ENCODE measurements around the gene PHACTR3. TPM values are rescaled to one million over a fixed set of nuclear protein-coding genes. Genes with fewer than 3 reads are reported as not detected.

Gene PHACTR3
- total RNA-seq, 1 experiment from 2014 or later: 0.10 TPM

GRCh38 chr20:59572515-59572914 is 31.8 kb upstream of the PHACTR3 start:
- Histone ChIP-seq H3K27ac (ENCODE audit: low read length) (no peak overlapping the region), H3K9me3 (ENCODE audit: control insufficient read depth, insufficient read depth, low read depth, low read length) (no peaks in the 10 kb centered on the region), H3K36me3 (ENCODE audit: control insufficient read depth, insufficient read depth, low read length) (no peaks in the 10 kb centered on the region), H3K27me3 (ENCODE audit: control insufficient read depth, insufficient read depth, low read length) (peaks cover 2% of the 10 kb centered on the region; the same call in 1 of the 2 replicates), H3K4me1 (ENCODE audit: control insufficient read depth, insufficient read depth, low read length) (no peaks in the 10 kb centered on the region), H3K4me3 (ENCODE audit: low read depth in 2 of 2, low read length in 2 of 2) (no peak overlapping the region)
- ChIA-PET CTCF (interaction anchor here (0.7 to 1.3 kb wide), 2 partner anchors 12 to 27 kb away, joined by 3 to 4 read pairs; no protein-coding TSS in a partner anchor), POLR2A (no interaction called here)
- no peak for DNase-seq (ENCODE audit: low read depth, low spot score)
- no peak for ATAC-seq
- BruUV-seq (replicated peaks): no TSS peak
- intact Hi-C loops (cut with micrococcal nuclease; ENCODE audit: unreplicated experiment) (no loop called here), in situ Hi-C loops (cut with HindIII; ENCODE audit: low pct_unique_long_range_greater_than_20kb, low sequenced_read_pairs) (no loop called here)
- TF ChIP-seq REST (IDR thresholded peaks at IDR 0.05; ENCODE audit: insufficient read depth in 1 of 2, low read depth in 2 of 2, low read length in 1 of 2): no peak
- TF ChIP-seq TCF7L2 (IDR thresholded peaks at IDR 0.05; ENCODE audit: low read depth, low read length): no peak
- TF ChIP-seq CTCF (IDR thresholded peaks at IDR 0.05): no peak
- TF ChIP-seq POLR2AphosphoS5 (IDR thresholded peaks at IDR 0.05; ENCODE audit: low read depth, low read length): no peak
- TF ChIP-seq SIN3A (IDR thresholded peaks at IDR 0.05; ENCODE audit: borderline replicate concordance, insufficient read depth, low read depth, low read length): no peak

GRCh38 chr20:59573837-59574236 is 30.5 kb upstream of the PHACTR3 start:
- ATAC-seq (no peak), DNase-seq (ENCODE audit: low read depth, low spot score) (no peak)
- Histone ChIP-seq H3K36me3 (ENCODE audit: control insufficient read depth, insufficient read depth, low read length) (no peaks in the 10 kb centered on the region), H3K27ac (ENCODE audit: low read length) (no peak overlapping the region), H3K9me3 (ENCODE audit: control insufficient read depth, insufficient read depth, low read depth, low read length) (no peaks in the 10 kb centered on the region), H3K4me1 (ENCODE audit: control insufficient read depth, insufficient read depth, low read length) (no peaks in the 10 kb centered on the region), H3K4me3 (ENCODE audit: low read depth in 2 of 2, low read length in 2 of 2) (no peak overlapping the region), H3K27me3 (ENCODE audit: control insufficient read depth, insufficient read depth, low read length) (peaks cover 2% of the 10 kb centered on the region; the same call in 1 of the 2 replicates)
- CTCF ChIA-PET: interaction anchor here (1.3 kb wide), 1 partner anchor 13 kb away, joined by 3 read pairs; no protein-coding TSS in a partner anchor
- no peak for TF ChIP-seq CTCF (IDR thresholded peaks at IDR 0.05)
- no peak for TF ChIP-seq POLR2AphosphoS5 (IDR thresholded peaks at IDR 0.05; ENCODE audit: low read depth, low read length)
- no peak for TF ChIP-seq REST (IDR thresholded peaks at IDR 0.05; ENCODE audit: insufficient read depth in 1 of 2, low read depth in 2 of 2, low read length in 1 of 2)
- POLR2A ChIA-PET: no interaction called here
- in situ Hi-C loops (cut with HindIII; ENCODE audit: low pct_unique_long_range_greater_than_20kb, low sequenced_read_pairs): no loop called here
- BruUV-seq (replicated peaks): no TSS peak
- intact Hi-C loops (cut with micrococcal nuclease; ENCODE audit: unreplicated experiment): no loop called here
